Kidney epithelial cell (primary cell): ENCODE measurements around the gene TCP11. TPM values are rescaled to one million over a fixed set of nuclear protein-coding genes. Genes with fewer than 3 reads are reported as not detected.

Experiments used
- DNase-seq: peaks from one replicate; pipeline ENCODE4 v3.0.0-alpha.2; 2010; ENCODE audit warnings: low read depth
- H3K27me3 ChIP-seq: 2 replicates; pipeline ENCODE4 v1.6.0; 2011; ENCODE audit warnings: low read length; ENCODE audit not compliant: control insufficient read depth, insufficient read depth
- H3K36me3 ChIP-seq: 2 replicates; pipeline ENCODE4 v1.5.1; 2011; ENCODE audit warnings: low read length; ENCODE audit not compliant: control insufficient read depth, insufficient read depth
- H3K4me3 ChIP-seq: 2 replicates; pipeline ENCODE4 v1.5.1; 2011; ENCODE audit warnings: low read depth, mild to moderate bottlenecking, control low read depth, low read length
- total RNA-seq: library from RNA; depleted of rRNA; stranded (reverse); fragments of >200 nt; gene quantifications from 2 replicates; pipeline ENCODE4 v1.2.3, GENCODE V29; 2015
- TF ChIP-seq, protein P1 (sequence below): IDR thresholded peaks from 2 replicates; pipeline ENCODE4 v1.5.1; 2011; ENCODE audit warnings: mild to moderate bottlenecking, moderate library complexity, low read length, control low read depth, inconsistent platforms; ENCODE audit not compliant: insufficient read depth, poor library complexity, severe bottlenecking

TCP11 gene
- total RNA-seq, 1 donor from 2014 or later = not detected

DNA sequence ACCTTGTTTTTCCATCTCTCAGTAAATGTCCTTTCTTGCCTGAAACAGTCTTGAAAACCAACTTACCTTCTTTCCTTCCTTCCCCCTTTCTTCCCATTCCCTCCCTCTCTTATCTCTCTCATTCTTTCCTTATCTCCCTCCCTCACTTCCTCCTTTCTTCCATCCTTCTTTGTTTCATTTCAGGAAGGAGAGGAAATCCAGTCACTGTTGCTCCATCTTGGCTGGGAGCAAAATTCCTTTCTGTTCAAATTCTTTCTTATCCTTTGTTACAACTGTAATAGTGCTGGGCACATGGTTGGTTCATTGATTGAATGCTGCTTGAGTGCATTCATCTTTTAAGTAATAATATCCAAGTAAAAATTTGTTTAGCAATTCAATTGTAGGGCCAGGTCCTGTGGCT is 17.4 kb upstream of the TCP11 start:
- H3K36me3 ChIP-seq = no peaks in the 10 kb centered on the region
- no peak overlapping the region for H3K4me3 ChIP-seq
- no peaks in the 10 kb centered on the region for H3K27me3 ChIP-seq
- TF ChIP-seq, protein P1, sequence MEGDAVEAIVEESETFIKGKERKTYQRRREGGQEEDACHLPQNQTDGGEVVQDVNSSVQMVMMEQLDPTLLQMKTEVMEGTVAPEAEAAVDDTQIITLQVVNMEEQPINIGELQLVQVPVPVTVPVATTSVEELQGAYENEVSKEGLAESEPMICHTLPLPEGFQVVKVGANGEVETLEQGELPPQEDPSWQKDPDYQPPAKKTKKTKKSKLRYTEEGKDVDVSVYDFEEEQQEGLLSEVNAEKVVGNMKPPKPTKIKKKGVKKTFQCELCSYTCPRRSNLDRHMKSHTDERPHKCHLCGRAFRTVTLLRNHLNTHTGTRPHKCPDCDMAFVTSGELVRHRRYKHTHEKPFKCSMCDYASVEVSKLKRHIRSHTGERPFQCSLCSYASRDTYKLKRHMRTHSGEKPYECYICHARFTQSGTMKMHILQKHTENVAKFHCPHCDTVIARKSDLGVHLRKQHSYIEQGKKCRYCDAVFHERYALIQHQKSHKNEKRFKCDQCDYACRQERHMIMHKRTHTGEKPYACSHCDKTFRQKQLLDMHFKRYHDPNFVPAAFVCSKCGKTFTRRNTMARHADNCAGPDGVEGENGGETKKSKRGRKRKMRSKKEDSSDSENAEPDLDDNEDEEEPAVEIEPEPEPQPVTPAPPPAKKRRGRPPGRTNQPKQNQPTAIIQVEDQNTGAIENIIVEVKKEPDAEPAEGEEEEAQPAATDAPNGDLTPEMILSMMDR = no peak
- DNase-seq = no peak

DNA sequence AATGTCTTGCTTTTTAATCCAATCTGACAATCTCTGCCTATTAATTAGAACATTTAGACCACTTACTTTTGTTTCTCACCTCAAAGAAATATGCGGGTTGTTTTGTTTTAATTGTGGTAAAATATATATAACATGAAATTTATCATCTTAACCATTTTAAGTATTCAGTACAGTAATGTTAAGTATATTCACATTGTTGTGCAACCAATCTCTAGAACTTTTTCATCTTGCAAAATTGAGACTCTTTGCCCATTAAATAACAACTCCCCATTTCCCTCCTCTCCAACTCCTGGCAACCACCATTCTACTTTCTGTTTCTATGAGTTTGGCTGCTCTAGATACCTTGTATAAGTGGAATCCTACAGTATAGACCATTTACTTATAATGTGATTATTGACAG is 13.8 kb upstream of the TCP11 start:
- Histone ChIP-seq H3K4me3 (no peak overlapping the region), H3K36me3 (no peaks in the 10 kb centered on the region), H3K27me3 (no peaks in the 10 kb centered on the region)
- DNase-seq = no peak
- TF ChIP-seq, protein P1 = no peak

DNA sequence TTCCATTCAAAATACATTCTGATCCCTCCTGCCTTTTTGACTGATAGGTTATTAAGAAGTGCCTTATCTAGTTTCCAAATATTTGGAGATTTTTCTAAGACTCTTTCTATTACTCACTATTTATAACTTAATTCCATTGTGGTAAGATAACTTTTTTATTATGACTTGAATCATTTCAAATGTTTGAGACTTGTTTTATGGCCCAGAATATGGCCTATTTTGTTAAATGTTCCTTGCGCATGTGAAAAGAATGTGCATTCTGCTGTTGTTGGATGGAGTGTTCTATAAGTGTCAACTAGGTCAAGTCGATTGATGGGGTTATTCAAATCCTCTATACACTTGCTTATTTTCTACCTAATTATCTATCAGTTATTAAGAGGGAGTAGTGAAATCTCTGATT is 13.1 kb upstream of the TCP11 start:
- DNase-seq = no peak
- TF ChIP-seq, protein P1 = no peak
- no peak overlapping the region for H3K4me3 ChIP-seq

DNA sequence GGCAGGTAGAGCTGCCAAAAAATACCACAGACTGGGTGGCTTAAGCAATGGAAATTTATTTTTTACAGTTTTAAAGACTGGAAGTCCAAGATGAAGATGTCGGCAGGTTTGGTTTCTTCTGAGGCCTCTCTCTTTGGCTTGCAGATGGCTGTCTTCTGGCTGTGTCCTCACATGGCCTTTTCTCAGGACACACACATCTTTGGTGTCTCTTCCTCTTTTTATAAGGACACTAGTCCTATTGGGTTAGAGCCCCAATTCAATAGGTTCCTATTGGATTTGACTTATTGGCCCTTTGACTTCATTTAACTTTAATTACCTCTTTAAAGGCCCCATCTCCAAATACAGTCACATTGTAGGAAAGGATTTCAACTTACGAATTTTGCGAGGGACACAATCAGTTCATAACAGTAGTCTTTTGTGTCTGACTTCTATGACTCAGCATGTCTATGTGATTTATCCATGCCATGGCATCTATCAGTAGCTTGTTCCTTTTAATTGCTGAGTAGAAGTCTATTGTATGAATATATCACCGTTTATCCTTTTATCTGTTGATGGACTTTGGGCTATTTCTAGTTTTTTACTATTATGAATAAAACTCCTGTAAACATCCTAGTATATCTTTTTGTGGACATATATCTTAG is 11.0 kb upstream of the TCP11 start:
- Histone ChIP-seq H3K27me3 (no peaks in the 10 kb centered on the region), H3K36me3 (no peaks in the 10 kb centered on the region), H3K4me3 (no peak overlapping the region)
- TF ChIP-seq, protein P1 = no peak
- no peak for DNase-seq

More for the DNA sequence above, 13.1 kb upstream of the TCP11 start:
- no peaks in the 10 kb centered on the region for H3K27me3 ChIP-seq
- no peaks in the 10 kb centered on the region for H3K36me3 ChIP-seq

DNA sequence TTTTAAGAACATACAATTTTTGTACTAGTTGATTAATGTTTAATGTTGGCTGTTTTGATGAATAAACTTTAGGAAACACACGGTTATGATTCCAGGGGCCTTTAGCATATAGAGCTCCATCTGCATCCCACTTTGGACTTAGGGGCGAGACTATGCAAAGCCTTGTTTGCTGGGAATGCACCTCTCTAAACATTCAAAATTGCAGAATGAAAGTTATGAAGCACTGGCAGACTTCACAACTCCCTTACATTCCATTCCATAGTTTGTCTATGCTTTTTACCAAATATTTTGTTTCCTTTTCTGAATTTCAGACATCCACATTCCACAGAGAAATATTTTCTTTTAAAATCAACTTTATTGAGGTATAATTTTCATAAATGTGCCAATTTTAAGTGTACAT is 10.3 kb upstream of the TCP11 start:
- TF ChIP-seq, protein P1 = no peak
- no peak for DNase-seq
- Histone ChIP-seq H3K4me3 (no peak overlapping the region), H3K36me3 (no peaks in the 10 kb centered on the region), H3K27me3 (no peaks in the 10 kb centered on the region)

DNA sequence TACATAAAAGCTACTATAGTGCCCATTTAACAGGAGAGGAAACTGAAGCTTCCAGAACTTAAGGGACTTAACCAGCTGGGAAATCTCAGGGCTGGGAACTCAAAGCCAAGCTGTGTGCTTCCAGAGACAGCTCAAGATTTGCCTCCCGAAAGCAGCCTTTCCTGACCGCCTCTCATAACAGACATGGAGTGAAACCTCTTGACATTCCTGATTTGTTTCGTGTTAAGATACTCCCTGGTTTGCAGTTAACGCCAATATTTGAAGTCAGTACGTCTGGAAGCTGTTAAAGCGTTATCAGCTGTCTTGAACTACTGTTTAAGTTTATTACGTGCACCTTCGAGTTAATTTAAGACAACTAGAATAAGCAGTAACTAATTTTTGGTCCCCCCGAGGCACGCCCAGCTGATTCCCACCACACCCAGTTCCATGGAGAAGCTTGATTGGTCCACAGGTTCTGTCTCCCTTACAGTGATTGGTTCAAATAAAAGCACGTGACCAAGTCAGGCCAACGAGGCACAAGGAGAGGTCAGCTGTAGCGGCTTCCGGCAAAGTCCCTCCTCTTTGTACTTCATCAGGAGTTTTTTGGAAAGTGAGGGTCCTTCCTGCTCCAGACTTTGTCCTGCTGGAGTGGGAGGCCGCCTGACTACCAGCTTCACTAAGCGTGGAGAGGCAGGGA is 8.9 kb upstream of the TCP11 start:
- no peak for DNase-seq
- no peaks in the 10 kb centered on the region for H3K36me3 ChIP-seq
- H3K27me3 ChIP-seq = no peaks in the 10 kb centered on the region
- TF ChIP-seq, protein P1 = no peak
- H3K4me3 ChIP-seq = no peak overlapping the region
